ENCODE data around the gene SORCS1.

DNA sequence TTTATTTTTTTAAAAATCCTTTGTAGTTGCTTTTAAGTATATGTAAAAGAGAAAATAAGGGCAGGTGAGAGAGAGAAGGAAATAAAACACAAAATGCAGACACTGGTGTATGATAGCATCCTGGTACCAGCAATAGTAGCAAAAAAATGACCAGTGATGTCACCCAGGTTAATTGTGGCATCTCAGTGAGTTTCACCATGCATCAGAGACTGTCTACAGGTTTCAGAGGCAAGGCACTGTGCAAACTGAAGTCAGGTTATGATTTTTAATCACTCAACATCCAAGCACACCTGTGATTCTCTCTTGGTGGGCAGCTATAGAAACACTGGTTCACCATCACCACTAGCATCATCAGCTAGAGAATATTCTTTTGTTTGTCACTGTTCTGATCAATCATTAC is 509.3 kb downstream of the SORCS1 start:
- TF ChIP-seq RAD21 (IDR thresholded peaks at IDR 0.05; ENCODE audit: low read depth) = no peak
- TF ChIP-seq POLR2AphosphoS5 (IDR thresholded peaks at IDR 0.05; ENCODE audit: low read depth, low read length) = no peak
- TF ChIP-seq CTCF (IDR thresholded peaks at IDR 0.05 in 2 of 3, conservative IDR thresholded peaks at IDR 0.05 in 1 of 3; ENCODE audit: borderline replicate concordance in 1 of 3, insufficient read depth in 1 of 3, low read depth in 2 of 3, low read length in 2 of 3) = no peak
- TF ChIP-seq EGR1 (IDR thresholded peaks at IDR 0.05; ENCODE audit: low read depth) = no peak
- TF ChIP-seq EZH2 (IDR thresholded peaks at IDR 0.05) = no peak
- no peak for TF ChIP-seq POLR2A (IDR thresholded peaks at IDR 0.05; ENCODE audit: borderline replicate concordance, extremely low read depth, insufficient read depth, insufficient read length)
- TF ChIP-seq YY1 (IDR thresholded peaks at IDR 0.05; ENCODE audit: extremely low read depth, insufficient replicate concordance, low read depth, low read length) = no peak
- TF ChIP-seq, protein P1, sequence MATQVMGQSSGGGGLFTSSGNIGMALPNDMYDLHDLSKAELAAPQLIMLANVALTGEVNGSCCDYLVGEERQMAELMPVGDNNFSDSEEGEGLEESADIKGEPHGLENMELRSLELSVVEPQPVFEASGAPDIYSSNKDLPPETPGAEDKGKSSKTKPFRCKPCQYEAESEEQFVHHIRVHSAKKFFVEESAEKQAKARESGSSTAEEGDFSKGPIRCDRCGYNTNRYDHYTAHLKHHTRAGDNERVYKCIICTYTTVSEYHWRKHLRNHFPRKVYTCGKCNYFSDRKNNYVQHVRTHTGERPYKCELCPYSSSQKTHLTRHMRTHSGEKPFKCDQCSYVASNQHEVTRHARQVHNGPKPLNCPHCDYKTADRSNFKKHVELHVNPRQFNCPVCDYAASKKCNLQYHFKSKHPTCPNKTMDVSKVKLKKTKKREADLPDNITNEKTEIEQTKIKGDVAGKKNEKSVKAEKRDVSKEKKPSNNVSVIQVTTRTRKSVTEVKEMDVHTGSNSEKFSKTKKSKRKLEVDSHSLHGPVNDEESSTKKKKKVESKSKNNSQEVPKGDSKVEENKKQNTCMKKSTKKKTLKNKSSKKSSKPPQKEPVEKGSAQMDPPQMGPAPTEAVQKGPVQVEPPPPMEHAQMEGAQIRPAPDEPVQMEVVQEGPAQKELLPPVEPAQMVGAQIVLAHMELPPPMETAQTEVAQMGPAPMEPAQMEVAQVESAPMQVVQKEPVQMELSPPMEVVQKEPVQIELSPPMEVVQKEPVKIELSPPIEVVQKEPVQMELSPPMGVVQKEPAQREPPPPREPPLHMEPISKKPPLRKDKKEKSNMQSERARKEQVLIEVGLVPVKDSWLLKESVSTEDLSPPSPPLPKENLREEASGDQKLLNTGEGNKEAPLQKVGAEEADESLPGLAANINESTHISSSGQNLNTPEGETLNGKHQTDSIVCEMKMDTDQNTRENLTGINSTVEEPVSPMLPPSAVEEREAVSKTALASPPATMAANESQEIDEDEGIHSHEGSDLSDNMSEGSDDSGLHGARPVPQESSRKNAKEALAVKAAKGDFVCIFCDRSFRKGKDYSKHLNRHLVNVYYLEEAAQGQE (IDR thresholded peaks at IDR 0.05; ENCODE audit: low read depth) = no peak
- TF ChIP-seq SIN3A (IDR thresholded peaks at IDR 0.05; ENCODE audit: low read depth) = no peak

All from HCT116 (cell line).